Mesenchymal stem cell (in vitro differentiated cells and primary cell): ENCODE results near the gene CHPF2.

ENCODE experiments used
- DNase-seq: peaks from one replicate; pipeline ENCODE4 v3.0.0-alpha.2; 2013
- H2AFZ ChIP-seq: one replicate; pipeline ENCODE4 v1.6.1; 2013; ENCODE audit warnings: low read depth, mild to moderate bottlenecking, control low read depth, inconsistent platforms, low read length, moderate library complexity
- H2AK5ac ChIP-seq: 2 replicates; pipeline ENCODE4 v1.6.1; 2013; ENCODE audit warnings: low read length, moderate library complexity, mild to moderate bottlenecking, inconsistent platforms; ENCODE audit not compliant: severe bottlenecking
- H2BK120ac ChIP-seq: one replicate; pipeline ENCODE4 v1.6.1; 2013; ENCODE audit warnings: low read depth, mild to moderate bottlenecking, inconsistent platforms, low read length, moderate library complexity
- H2BK12ac ChIP-seq, 2 experiments: one replicate each; pipeline ENCODE4 v1.6.1; 2013; ENCODE audit warnings: inconsistent platforms in 2 of 2, low read length in 2 of 2, mild to moderate bottlenecking in 2 of 2, moderate library complexity in 2 of 2, control low read depth in 1 of 2
- H2BK15ac ChIP-seq: one replicate; pipeline ENCODE4 v1.6.1; 2013; ENCODE audit warnings: mild to moderate bottlenecking, low read depth, inconsistent platforms; ENCODE audit not compliant: poor library complexity, severe bottlenecking
- H2BK5ac ChIP-seq: 2 replicates; pipeline ENCODE4 v1.6.1; 2013; ENCODE audit warnings: low read depth, mild to moderate bottlenecking, low read length, control low read depth, inconsistent platforms; ENCODE audit not compliant: poor library complexity, severe bottlenecking
- H3K14ac ChIP-seq, 2 experiments: one replicate each; pipeline ENCODE4 v1.6.1; 2013; ENCODE audit warnings: inconsistent platforms in 2 of 2, low read length in 2 of 2, control low read depth in 1 of 2, mild to moderate bottlenecking in 1 of 2, moderate library complexity in 1 of 2
- H3K18ac ChIP-seq, 2 experiments: one replicate each; pipeline ENCODE4 v1.6.1; 2013; ENCODE audit warnings: inconsistent platforms in 2 of 2, low read length in 2 of 2, control low read depth in 1 of 2, low read depth in 1 of 2, mild to moderate bottlenecking in 1 of 2
- H3K23ac ChIP-seq, 2 experiments: one replicate each; pipeline ENCODE4 v1.6.1; 2013; ENCODE audit warnings: inconsistent platforms in 2 of 2, low read length in 2 of 2, mild to moderate bottlenecking in 2 of 2, moderate library complexity in 2 of 2, control low read depth in 1 of 2
- H3K27ac ChIP-seq: 2 replicates; pipeline ENCODE4 v1.5.1; 2013; ENCODE audit warnings: mild to moderate bottlenecking, moderate library complexity, low read length, control low read depth, inconsistent platforms; ENCODE audit not compliant: poor library complexity, severe bottlenecking
- H3K27me3 ChIP-seq, 2 experiments: 2 replicates each; pipeline versions ENCODE4 v1.6.1 to v1.7.0; 2013; ENCODE audit warnings: low read length in 2 of 2, mild to moderate bottlenecking in 2 of 2, moderate library complexity in 2 of 2, control low read depth in 1 of 2, inconsistent platforms in 1 of 2; ENCODE audit not compliant: control insufficient read depth in 1 of 2, insufficient read depth in 1 of 2
- H3K36me3 ChIP-seq, 2 experiments: 2 replicates each; pipeline versions ENCODE4 v1.6.1 to v1.7.0; 2013; ENCODE audit warnings: low read length in 2 of 2, control low read depth in 1 of 2, inconsistent platforms in 1 of 2, low read depth in 1 of 2, mild to moderate bottlenecking in 1 of 2; ENCODE audit not compliant: insufficient read depth in 2 of 2, control insufficient read depth in 1 of 2
- H3K4ac ChIP-seq, 2 experiments: one replicate each; pipeline ENCODE4 v1.6.1; 2013; ENCODE audit warnings: inconsistent platforms in 2 of 2, low read length in 2 of 2, mild to moderate bottlenecking in 2 of 2, moderate library complexity in 2 of 2, control low read depth in 1 of 2, low read depth in 1 of 2
- H3K4me1 ChIP-seq: 2 replicates; pipeline ENCODE4 v1.6.1; 2013; ENCODE audit warnings: low read depth, low read length, control low read depth; ENCODE audit not compliant: control insufficient read depth, insufficient read depth
- H3K4me2 ChIP-seq: 2 replicates; pipeline ENCODE4 v1.6.1; 2013; ENCODE audit warnings: low read length, mild to moderate bottlenecking, inconsistent platforms; ENCODE audit not compliant: poor library complexity, severe bottlenecking
- H3K4me3 ChIP-seq, 2 experiments: 2 replicates each; pipeline versions ENCODE4 v1.5.1 to v1.7.0; 2013; ENCODE audit warnings: low read length in 2 of 2, mild to moderate bottlenecking in 2 of 2, control low read depth in 1 of 2, low read depth in 1 of 2; ENCODE audit not compliant: insufficient read depth in 1 of 2
- H3K79me1 ChIP-seq: replicated peaks from 2 replicates; pipeline ENCODE4 v1.6.1; 2013; ENCODE audit warnings: mild to moderate bottlenecking, control low read depth, low read length, inconsistent platforms; ENCODE audit not compliant: poor library complexity, severe bottlenecking
- H3K9ac ChIP-seq: 2 replicates; pipeline ENCODE4 v1.7.0; 2013; ENCODE audit warnings: mild to moderate bottlenecking, low read length, moderate library complexity
- H3K9me3 ChIP-seq: 2 replicates; pipeline ENCODE4 v1.7.0; 2013; ENCODE audit warnings: mild to moderate bottlenecking, low read length; ENCODE audit not compliant: control insufficient read depth
- H4K8ac ChIP-seq: one replicate; pipeline ENCODE4 v1.6.1; 2013; ENCODE audit warnings: inconsistent platforms, mild to moderate bottlenecking, low read length, moderate library complexity
- H4K91ac ChIP-seq: one replicate; pipeline ENCODE4 v1.6.1; 2013; ENCODE audit warnings: mild to moderate bottlenecking, low read length, inconsistent platforms
- WGBS: methylation state at CpG from one replicate; pipeline ENCODE4 v1.1.7; 2013; ENCODE audit warnings: mixed read lengths; 5-methylcytosine and 5-hydroxymethylcytosine counted together

The CHPF2 gene

DNA sequence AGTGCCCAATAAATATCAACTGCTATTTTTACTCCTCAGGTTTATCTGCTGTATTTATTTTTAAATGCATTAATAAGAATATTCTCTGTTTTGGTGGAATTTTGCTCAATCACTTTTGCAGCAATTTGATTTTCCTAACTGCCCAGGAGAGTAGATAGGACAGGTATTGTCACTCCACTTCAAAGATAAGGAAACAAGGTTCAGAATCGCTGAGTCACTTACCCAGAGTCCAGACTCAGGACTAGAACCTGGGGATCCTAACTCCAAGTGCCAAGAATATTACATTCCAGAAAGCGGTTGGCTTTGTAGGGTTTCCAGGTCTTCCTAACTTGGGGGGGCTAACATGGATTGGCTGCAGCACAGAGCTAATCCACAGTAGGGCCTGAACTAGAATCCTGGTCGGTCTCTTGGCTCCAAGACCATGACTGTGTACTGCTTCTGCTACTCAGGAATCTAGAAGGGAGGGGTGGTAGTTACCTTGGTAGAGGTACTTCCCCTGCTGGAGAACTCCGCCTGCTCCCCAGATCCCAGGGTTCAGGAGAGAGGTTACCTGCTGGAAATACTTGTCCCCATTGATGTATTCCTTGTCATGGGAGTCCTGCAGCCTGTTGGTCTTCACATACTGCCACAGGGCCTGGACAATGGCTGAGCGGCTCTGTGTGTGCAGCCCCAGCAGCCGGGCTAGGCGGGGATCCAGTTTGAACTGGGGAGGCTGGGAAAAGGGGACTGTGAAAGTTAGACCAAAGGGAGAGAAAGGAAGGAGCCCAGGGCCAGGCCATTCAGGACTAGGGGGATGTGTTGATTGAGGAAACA is 8.9 kb downstream of the CHPF2 start:
- Histone ChIP-seq H2BK15ac (no peak overlapping the region), H3K4me1 (peaks cover 19% of the 10 kb centered on the region), H3K23ac (no peak overlapping the region), H3K14ac (no peak overlapping the region), H3K9me3 (no peaks in the 10 kb centered on the region), H3K79me1 (peaks cover 33% of the 10 kb centered on the region), H2AK5ac (no peak overlapping the region), H2BK5ac (no peak overlapping the region), H2BK12ac (no peak overlapping the region), H4K8ac (no peak overlapping the region), H3K9ac (no peak overlapping the region), H3K4ac (no peak overlapping the region), H3K18ac (no peak overlapping the region), H2BK120ac (no peak overlapping the region), H4K91ac (no peak overlapping the region), H3K4me3 (no peak overlapping the region), H3K27ac (no peak overlapping the region), H3K36me3 (peaks cover 61 to 70% of the 10 kb centered on the region in 2 experiments), H2AFZ (no peak overlapping the region), H3K4me2 (no peak overlapping the region), H3K27me3 (no peaks in the 10 kb centered on the region)
- WGBS, result 93% methylated on average over 7 of the region's 7 CpGs
- DNase-seq, result no peak

DNA sequence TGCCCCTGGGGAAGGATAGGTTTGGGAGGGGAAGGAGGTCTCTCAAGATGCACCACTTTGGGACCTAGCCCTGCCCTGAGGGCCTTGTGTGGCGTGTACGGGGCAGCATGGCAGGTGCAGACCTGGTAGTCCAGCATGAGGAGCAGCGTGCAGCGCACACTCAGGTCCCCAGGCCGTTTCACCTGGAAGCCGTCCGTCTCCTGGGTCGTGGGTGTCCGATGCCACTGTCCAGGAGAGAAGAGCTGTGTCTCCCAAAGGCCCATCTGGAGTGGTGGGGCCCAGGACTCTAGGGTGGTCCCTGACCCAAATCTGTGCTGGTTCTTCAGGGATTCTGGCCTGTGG is 9.4 kb downstream of the CHPF2 start:
- H2BK15ac ChIP-seq, result no peak overlapping the region
- no peak for DNase-seq
- H3K4me2 ChIP-seq, result no peak overlapping the region
- H3K9ac ChIP-seq, result no peak overlapping the region
- H2AK5ac ChIP-seq, result no peak overlapping the region
- no peak overlapping the region for H2AFZ ChIP-seq
- H3K14ac ChIP-seq, result no peak overlapping the region
- H3K27ac ChIP-seq, result no peak overlapping the region
- peaks cover 55 to 64% of the 10 kb centered on the region in 2 experiments for H3K36me3 ChIP-seq
- H4K8ac ChIP-seq, result no peak overlapping the region
- H2BK5ac ChIP-seq, result no peak overlapping the region
- peaks cover 35% of the 10 kb centered on the region for H3K79me1 ChIP-seq
- H4K91ac ChIP-seq, result no peak overlapping the region
- peaks cover 22% of the 10 kb centered on the region for H3K4me1 ChIP-seq
- no peaks in the 10 kb centered on the region for H3K27me3 ChIP-seq
- H2BK12ac ChIP-seq, result no peak overlapping the region
- H3K23ac ChIP-seq, result no peak overlapping the region
- H3K4ac ChIP-seq, result no peak overlapping the region
- WGBS, result 97% methylated on average over 9 of the region's 9 CpGs
- H2BK120ac ChIP-seq, result no peak overlapping the region
- H3K4me3 ChIP-seq, result no peak overlapping the region
- no peak overlapping the region for H3K18ac ChIP-seq
- H3K9me3 ChIP-seq, result no peaks in the 10 kb centered on the region

DNA sequence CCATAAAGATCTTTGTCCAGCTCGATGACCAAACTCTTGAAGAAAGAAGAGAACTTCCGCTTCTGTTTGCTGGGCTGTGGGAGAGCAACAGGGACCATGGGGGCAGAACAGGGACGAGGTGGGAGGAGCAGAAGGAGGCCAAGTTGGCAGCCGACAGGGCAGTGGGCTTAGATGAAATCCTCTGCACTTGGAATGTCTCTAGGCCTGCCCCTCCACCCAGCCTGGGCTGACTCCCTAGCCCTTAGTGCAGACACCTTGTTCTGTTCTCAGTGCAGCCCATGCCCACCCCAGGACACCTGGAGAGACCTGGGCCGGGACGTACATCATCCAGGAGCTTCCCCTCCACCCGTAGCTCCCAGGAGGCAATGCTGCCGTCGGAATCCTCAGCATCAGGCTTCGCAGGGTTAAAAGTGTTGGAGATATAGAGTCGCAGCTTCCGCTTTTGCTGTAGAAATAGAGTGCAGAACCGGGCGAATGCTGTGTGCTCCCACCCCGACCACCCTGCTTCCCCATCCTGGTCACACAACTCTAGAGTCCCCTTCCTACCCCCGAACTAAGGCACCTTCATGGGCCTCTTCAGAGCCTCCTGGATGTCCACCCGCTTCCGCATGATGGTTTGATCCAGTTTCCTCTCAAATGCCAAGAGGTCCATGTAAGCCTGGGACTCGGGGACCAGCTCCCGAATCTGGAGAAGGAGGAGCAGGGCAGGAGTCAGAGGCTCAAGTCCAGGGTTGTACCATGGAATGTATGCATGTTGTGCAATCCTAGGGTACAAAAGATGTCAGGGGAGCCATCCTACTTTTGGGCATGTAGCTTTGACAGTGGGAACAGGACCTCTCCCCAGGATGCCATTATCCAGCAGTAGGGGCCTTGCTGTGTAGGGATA is 10.1 kb downstream of the CHPF2 start:
- no peak overlapping the region for H3K27ac ChIP-seq
- no peak overlapping the region for H4K8ac ChIP-seq
- H3K14ac ChIP-seq, result no peak overlapping the region
- H3K4me1 ChIP-seq, result peaks cover 28% of the 10 kb centered on the region
- no peak overlapping the region for H2BK5ac ChIP-seq
- peak overlapping the region; percentile 8 for H3K9ac ChIP-seq
- H2AK5ac ChIP-seq, result no peak overlapping the region
- H2AFZ ChIP-seq, result no peak overlapping the region
- H3K4me3 ChIP-seq, result no peak overlapping the region
- H2BK15ac ChIP-seq, result no peak overlapping the region
- H3K36me3 ChIP-seq, result peaks cover 49 to 60% of the 10 kb centered on the region in 2 experiments
- no peaks in the 10 kb centered on the region for H3K27me3 ChIP-seq
- peak overlapping the region in 1 of 2 experiments; percentile 6 for H2BK12ac ChIP-seq
- H3K23ac ChIP-seq, result no peak overlapping the region
- DNase-seq, result no peak
- no peak overlapping the region for H3K18ac ChIP-seq
- no peak overlapping the region for H3K4ac ChIP-seq
- H3K4me2 ChIP-seq, result no peak overlapping the region
- H3K9me3 ChIP-seq, result no peaks in the 10 kb centered on the region
- 86% methylated on average over 20 of the region's 20 CpGs for WGBS
- H3K79me1 ChIP-seq, result peaks cover 36% of the 10 kb centered on the region
- H4K91ac ChIP-seq, result no peak overlapping the region
- no peak overlapping the region for H2BK120ac ChIP-seq

DNA sequence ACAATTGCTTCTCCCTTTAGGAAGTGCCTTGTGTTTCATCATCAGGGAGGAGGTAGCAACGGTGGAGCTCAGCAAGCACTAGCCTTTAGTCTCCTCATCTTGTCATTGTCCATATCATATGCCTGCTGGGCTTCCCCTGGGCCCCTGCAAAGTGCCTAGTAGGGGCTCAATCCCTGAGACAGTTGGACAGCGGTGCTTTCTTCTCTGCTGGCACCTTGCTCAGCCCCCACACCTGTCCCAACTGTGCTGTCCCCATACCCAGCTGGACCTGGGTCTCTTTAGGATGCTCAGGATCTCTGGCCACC is 10.7 kb downstream of the CHPF2 start:
- H3K4me2 ChIP-seq, result no peak overlapping the region
- H2AFZ ChIP-seq, result no peak overlapping the region
- H2BK120ac ChIP-seq, result no peak overlapping the region
- no peak overlapping the region for H2BK15ac ChIP-seq
- H3K18ac ChIP-seq, result no peak overlapping the region
- no peaks in the 10 kb centered on the region for H3K9me3 ChIP-seq
- H2BK12ac ChIP-seq, result no peak overlapping the region
- peaks cover 34% of the 10 kb centered on the region for H3K4me1 ChIP-seq
- H3K79me1 ChIP-seq, result peaks cover 34% of the 10 kb centered on the region
- H3K4me3 ChIP-seq, result no peak overlapping the region
- H3K9ac ChIP-seq, result peak overlapping the region; percentile 8
- no peak overlapping the region for H3K4ac ChIP-seq
- H2AK5ac ChIP-seq, result no peak overlapping the region
- H3K36me3 ChIP-seq, result peaks cover 43 to 54% of the 10 kb centered on the region in 2 experiments
- WGBS, result 83% methylated on average over 2 of the region's 2 CpGs
- H2BK5ac ChIP-seq, result no peak overlapping the region
- no peaks in the 10 kb centered on the region for H3K27me3 ChIP-seq
- H4K91ac ChIP-seq, result no peak overlapping the region
- no peak overlapping the region for H3K23ac ChIP-seq
- no peak overlapping the region for H4K8ac ChIP-seq
- H3K27ac ChIP-seq, result no peak overlapping the region
- H3K14ac ChIP-seq, result no peak overlapping the region
- DNase-seq, result no peak
